Smooth muscle cell (in vitro differentiated cells): Measurements from ENCODE around the gene ZNF804B. TPM values are rescaled to one million over a fixed set of nuclear protein-coding genes. Genes with fewer than 3 reads are reported as not detected.
"Not testable (repeated sequence)": the region's sequence is repeated elsewhere in the genome, so short reads cannot be mapped to it uniquely, and the experiment has no call there.

Experiments
- DNase-seq: peaks from one replicate; lab custom pipeline; 2025; ENCODE audit not compliant: unreplicated experiment; lab: John Stamatoyannopoulos, UW
- H2AFZ ChIP-seq: fragments of 200-600 bp; sonication (generic); 2 replicates; pipeline ENCODE4 v1.6.0; 2016; ENCODE audit warnings: antibody characterized with exemption, low read depth, mild to moderate bottlenecking
- H3F3A ChIP-seq: fragments of 200-600 bp; sonication (generic); 2 replicates; pipeline ENCODE4 v1.6.0; 2017; ENCODE audit warnings: antibody characterized with exemption, low read depth
- H3K27ac ChIP-seq: fragments of 200-600 bp; sonication (generic); 2 replicates; pipeline ENCODE4 v1.5.1; 2016; ENCODE audit warnings: low read depth, mild to moderate bottlenecking
- H3K27me3 ChIP-seq: fragments of 200-600 bp; sonication (generic); 2 replicates; pipeline ENCODE4 v1.6.1; 2016; ENCODE audit warnings: low read depth, mild to moderate bottlenecking
- H3K36me3 ChIP-seq: fragments of 200-600 bp; sonication (generic); 2 replicates; pipeline ENCODE4 v1.5.1; 2016; ENCODE audit warnings: low read depth
- H3K4me1 ChIP-seq: fragments of 200-600 bp; sonication (generic); 2 replicates; pipeline ENCODE4 v1.5.1; 2016; ENCODE audit warnings: low read depth
- H3K4me2 ChIP-seq: fragments of 200-600 bp; sonication (generic); 2 replicates; pipeline ENCODE4 v1.6.0; 2016; ENCODE audit warnings: mild to moderate bottlenecking
- H3K4me3 ChIP-seq: fragments of 200-600 bp; sonication (generic); 2 replicates; pipeline ENCODE4 v1.5.1; 2016; ENCODE audit warnings: mild to moderate bottlenecking
- H3K79me2 ChIP-seq: fragments of 200-600 bp; sonication (generic); 2 replicates; pipeline ENCODE4 v1.6.0; 2016; ENCODE audit warnings: low read depth, mild to moderate bottlenecking
- H3K9ac ChIP-seq: fragments of 200-600 bp; sonication (generic); 2 replicates; pipeline ENCODE4 v1.6.0; 2016; ENCODE audit warnings: low read depth
- H3K9me3 ChIP-seq: fragments of 200-600 bp; sonication (generic); replicated peaks from 2 replicates; pipeline ENCODE4 v1.5.1; 2016; ENCODE audit warnings: low read depth
- H4K20me1 ChIP-seq: fragments of 200-600 bp; sonication (generic); 2 replicates; pipeline ENCODE4 v1.6.0; 2016; ENCODE audit warnings: low read depth
- WGBS: methylation state at CpG from one replicate; pipeline ENCODE4 v1.1.7; 2016; ENCODE audit warnings: low lambda C conversion rate; 5-methylcytosine and 5-hydroxymethylcytosine counted together
- polyA plus RNA-seq: library from polyadenylated mRNA; unstranded; fragments of >200 nt; fragmentation: Nextera tagmentation; extraction: Ambion mirVana; gene quantifications from 2 replicates; pipeline ENCODE4 v1.2.1, GENCODE V29; 2016
- total RNA-seq: library from RNA; depleted of rRNA; stranded (reverse); fragments of >200 nt; gene quantifications from 2 replicates; pipeline ENCODE4 v1.2.3, GENCODE V29; 2014
- TF ChIP-seq, protein P1 (sequence below): fragments of 200-600 bp; sonication (generic); IDR thresholded peaks from 2 replicates; pipeline ENCODE4 v1.5.1; 2017; ENCODE audit warnings: borderline replicate concordance, mild to moderate bottlenecking, antibody characterized with exemption; ENCODE audit not compliant: insufficient read depth, poor library complexity, severe bottlenecking

ZNF804B gene
- total and polyA plus RNA-seq, 2 experiments from 2014 or later: not detected

GRCh38 chr7:89182116-89182515 is 422.6 kb downstream of the ZNF804B start:
- Histone ChIP-seq H3K4me1 (no peaks in the 10 kb centered on the region), H3F3A (no peaks in the 10 kb centered on the region), H3K27me3 (no peaks in the 10 kb centered on the region), H3K9ac (no peak overlapping the region), H3K27ac (no peak overlapping the region), H3K4me3 (no peak overlapping the region), H3K79me2 (no peaks in the 10 kb centered on the region), H3K4me2 (no peak overlapping the region), H2AFZ (no peak overlapping the region), H3K36me3 (no peaks in the 10 kb centered on the region), H3K9me3 (no peaks in the 10 kb centered on the region), H4K20me1 (no peaks in the 10 kb centered on the region)
- TF ChIP-seq, protein P1, sequence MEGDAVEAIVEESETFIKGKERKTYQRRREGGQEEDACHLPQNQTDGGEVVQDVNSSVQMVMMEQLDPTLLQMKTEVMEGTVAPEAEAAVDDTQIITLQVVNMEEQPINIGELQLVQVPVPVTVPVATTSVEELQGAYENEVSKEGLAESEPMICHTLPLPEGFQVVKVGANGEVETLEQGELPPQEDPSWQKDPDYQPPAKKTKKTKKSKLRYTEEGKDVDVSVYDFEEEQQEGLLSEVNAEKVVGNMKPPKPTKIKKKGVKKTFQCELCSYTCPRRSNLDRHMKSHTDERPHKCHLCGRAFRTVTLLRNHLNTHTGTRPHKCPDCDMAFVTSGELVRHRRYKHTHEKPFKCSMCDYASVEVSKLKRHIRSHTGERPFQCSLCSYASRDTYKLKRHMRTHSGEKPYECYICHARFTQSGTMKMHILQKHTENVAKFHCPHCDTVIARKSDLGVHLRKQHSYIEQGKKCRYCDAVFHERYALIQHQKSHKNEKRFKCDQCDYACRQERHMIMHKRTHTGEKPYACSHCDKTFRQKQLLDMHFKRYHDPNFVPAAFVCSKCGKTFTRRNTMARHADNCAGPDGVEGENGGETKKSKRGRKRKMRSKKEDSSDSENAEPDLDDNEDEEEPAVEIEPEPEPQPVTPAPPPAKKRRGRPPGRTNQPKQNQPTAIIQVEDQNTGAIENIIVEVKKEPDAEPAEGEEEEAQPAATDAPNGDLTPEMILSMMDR: no peak
- no peak for DNase-seq
- WGBS: 92% methylated on average over 2 of the region's 2 CpGs

- no peak overlapping the region for H3K4me3 ChIP-seq
- TF ChIP-seq, protein P1: no peak
- no peaks in the 10 kb centered on the region for H3K4me1 ChIP-seq
- H3K4me2 ChIP-seq: no peak overlapping the region
- H3K9me3 ChIP-seq: no peaks in the 10 kb centered on the region
- no peaks in the 10 kb centered on the region for H3K36me3 ChIP-seq
- WGBS: 50% methylated on average over 5 of the region's 5 CpGs
- H4K20me1 ChIP-seq: no peaks in the 10 kb centered on the region
- H3F3A ChIP-seq: no peaks in the 10 kb centered on the region
- no peak overlapping the region for H3K9ac ChIP-seq
- H2AFZ ChIP-seq: no peak overlapping the region
- H3K27me3 ChIP-seq: no peaks in the 10 kb centered on the region
- no peaks in the 10 kb centered on the region for H3K79me2 ChIP-seq
- DNase-seq: no peak
- no peak overlapping the region for H3K27ac ChIP-seq
Observed at GRCh38 chr7:89183712-89184111, 424.2 kb downstream of the ZNF804B start.

GRCh38 chr7:89200758-89201157 is 441.3 kb downstream of the ZNF804B start:
- H3K27me3 ChIP-seq: no peaks in the 10 kb centered on the region
- no peaks in the 10 kb centered on the region for H3F3A ChIP-seq
- H3K36me3 ChIP-seq: no peaks in the 10 kb centered on the region
- TF ChIP-seq, protein P1: no peak
- WGBS: 73% methylated on average over 2 of the region's 2 CpGs
- no peaks in the 10 kb centered on the region for H3K4me1 ChIP-seq
- DNase-seq: no peak
- H3K9me3 ChIP-seq: no peaks in the 10 kb centered on the region
- H3K79me2 ChIP-seq: no peaks in the 10 kb centered on the region
- H3K4me2 ChIP-seq: no peak overlapping the region
- H3K27ac ChIP-seq: no peak overlapping the region
- no peak overlapping the region for H3K4me3 ChIP-seq
- no peak overlapping the region for H2AFZ ChIP-seq
- no peaks in the 10 kb centered on the region for H4K20me1 ChIP-seq
- H3K9ac ChIP-seq: no peak overlapping the region

DNA sequence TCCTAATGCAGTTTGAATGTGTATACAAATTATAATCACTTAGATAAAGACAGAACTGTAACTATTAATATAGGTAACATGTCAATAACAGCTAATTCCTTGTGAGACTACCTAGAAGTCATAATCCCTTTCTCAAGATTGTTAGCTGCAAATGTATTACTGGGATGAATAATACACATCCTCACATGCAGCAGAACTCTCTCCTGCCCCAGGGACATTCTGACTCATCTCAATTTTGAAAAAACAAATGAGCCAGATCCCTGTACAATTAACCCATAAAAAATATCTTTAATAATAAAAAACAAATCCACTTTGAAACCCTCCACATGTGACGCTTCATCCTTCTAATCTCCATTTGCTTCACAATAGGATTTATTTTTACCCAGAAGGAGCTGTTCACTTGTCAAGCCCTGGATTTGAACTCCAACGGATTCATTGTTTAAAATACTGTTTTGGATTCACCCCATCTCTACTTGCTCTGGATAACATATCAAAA is 464.4 kb downstream of the ZNF804B start:
- DNase-seq: no peak
- H3K4me3 ChIP-seq: no peak overlapping the region
- H3K27me3 ChIP-seq: no peaks in the 10 kb centered on the region

DNA sequence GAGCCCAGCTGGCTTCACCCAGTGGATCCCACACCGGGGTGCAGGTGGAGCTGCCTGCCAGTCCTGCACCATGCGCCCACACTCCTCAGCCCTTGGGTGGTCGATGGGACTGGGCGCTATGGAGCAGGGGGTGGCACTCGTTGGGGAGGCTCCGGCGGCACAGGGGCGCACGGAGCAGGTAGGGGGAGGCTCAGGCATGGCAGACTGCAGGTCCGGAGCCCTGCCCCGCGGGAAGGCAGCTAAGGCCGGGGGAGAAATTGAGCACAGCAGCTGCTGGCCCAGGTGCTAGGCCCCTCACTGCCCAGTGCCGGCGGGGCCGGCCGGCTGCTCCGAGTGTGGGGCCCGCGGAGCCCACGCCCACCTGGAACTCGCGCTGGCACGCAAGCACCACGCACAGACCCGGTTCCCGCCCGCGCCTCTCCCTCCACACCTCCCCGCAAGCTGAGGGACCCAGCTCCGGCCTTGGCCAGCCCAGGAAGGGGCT is 469.2 kb downstream of the ZNF804B start:
- H3K4me2 ChIP-seq, H4K20me1 ChIP-seq: not testable (repeated sequence)
- WGBS: 95% methylated on average over 30 of the region's 31 CpGs

More for the DNA sequence above, 464.4 kb downstream of the ZNF804B start:
- Histone ChIP-seq H4K20me1 (no peaks in the 10 kb centered on the region), H3F3A (no peaks in the 10 kb centered on the region), H3K36me3 (no peaks in the 10 kb centered on the region), H3K27ac (no peak overlapping the region), H3K9ac (no peak overlapping the region), H3K4me2 (no peak overlapping the region), H3K9me3 (no peaks in the 10 kb centered on the region), H3K4me1 (no peaks in the 10 kb centered on the region), H3K79me2 (no peaks in the 10 kb centered on the region), H2AFZ (no peak overlapping the region)
- TF ChIP-seq, protein P1: no peak
- 85% methylated on average over 2 of the region's 2 CpGs for WGBS

More for the DNA sequence above, 469.2 kb downstream of the ZNF804B start:
- not testable (repeated sequence) for H3K4me1 ChIP-seq, H3K9ac ChIP-seq, H3K9me3 ChIP-seq, H3F3A ChIP-seq, H2AFZ ChIP-seq, DNase-seq, H3K36me3 ChIP-seq, H3K27me3 ChIP-seq, H3K4me3 ChIP-seq, H3K79me2 ChIP-seq, H3K27ac ChIP-seq
